Trophoblast cell (in vitro differentiated cells and primary cell): Measurements from ENCODE around the gene TMEM235.
"Not testable (repeated sequence)": the region's sequence is repeated elsewhere in the genome, so short reads cannot be mapped to it uniquely, and the experiment has no call there.

Experiments
- DNase-seq, 2 donors: peaks; one replicate each; pipeline ENCODE4 v3.0.0-alpha.2; 2016
- H2AFZ ChIP-seq: 2 replicates; pipeline ENCODE4 v1.6.1; 2013; ENCODE audit warnings: low read length, moderate library complexity, mild to moderate bottlenecking; ENCODE audit not compliant: insufficient read depth, poor library complexity
- H2AK5ac ChIP-seq: 2 replicates; pipeline ENCODE4 v1.6.1; 2013; ENCODE audit warnings: mild to moderate bottlenecking, low read length
- H2BK120ac ChIP-seq: 2 replicates; pipeline ENCODE4 v1.6.1; 2013; ENCODE audit warnings: low read length, mild to moderate bottlenecking, moderate library complexity; ENCODE audit not compliant: insufficient read depth, poor library complexity
- H2BK12ac ChIP-seq: 2 replicates; pipeline ENCODE4 v1.6.1; 2013; ENCODE audit warnings: mild to moderate bottlenecking, low read length, moderate library complexity
- H2BK5ac ChIP-seq: 2 replicates; pipeline ENCODE4 v1.6.1; 2013; ENCODE audit warnings: low read length, low read depth, moderate library complexity, mild to moderate bottlenecking; ENCODE audit not compliant: poor library complexity
- H3K14ac ChIP-seq: 2 replicates; pipeline ENCODE4 v1.6.1; 2013; ENCODE audit warnings: mild to moderate bottlenecking, low read length
- H3K18ac ChIP-seq: 2 replicates; pipeline ENCODE4 v1.6.1; 2013; ENCODE audit warnings: mild to moderate bottlenecking, low read length
- H3K23ac ChIP-seq: 2 replicates; pipeline ENCODE4 v1.6.1; 2013; ENCODE audit warnings: low read length
- H3K27ac ChIP-seq: 2 replicates; pipeline ENCODE4 v1.5.1; 2013; ENCODE audit warnings: low read depth, mild to moderate bottlenecking, inconsistent platforms, low read length, moderate library complexity
- H3K27me3 ChIP-seq: 2 replicates; pipeline ENCODE4 v1.6.1; 2013; ENCODE audit warnings: inconsistent platforms, mild to moderate bottlenecking, low read length, moderate library complexity; ENCODE audit not compliant: insufficient read depth
- H3K36me3 ChIP-seq, 2 experiments: 1 replicate in 1 of 2; 2 replicates in 1 of 2; pipeline ENCODE4 v1.6.1; 2013; ENCODE audit warnings: low read length in 2 of 2, mild to moderate bottlenecking in 2 of 2, moderate library complexity in 1 of 2; ENCODE audit not compliant: insufficient read depth in 2 of 2, control insufficient read depth in 1 of 2
- H3K4ac ChIP-seq: 2 replicates; pipeline ENCODE4 v1.6.1; 2013; ENCODE audit warnings: low read depth, mild to moderate bottlenecking, low read length, moderate library complexity
- H3K4me1 ChIP-seq, 2 experiments: 1 replicate in 1 of 2; 2 replicates in 1 of 2; pipeline ENCODE4 v1.6.1; 2013; ENCODE audit warnings: low read length in 2 of 2, mild to moderate bottlenecking in 2 of 2, moderate library complexity in 1 of 2; ENCODE audit not compliant: insufficient read depth in 2 of 2, control insufficient read depth in 1 of 2
- H3K4me2 ChIP-seq: 2 replicates; pipeline ENCODE4 v1.6.1; 2013; ENCODE audit warnings: inconsistent platforms, mild to moderate bottlenecking, low read length, moderate library complexity
- H3K4me3 ChIP-seq: 2 replicates; pipeline ENCODE4 v1.5.1; 2013; ENCODE audit warnings: mild to moderate bottlenecking, low read depth, low read length, inconsistent platforms
- H3K79me1 ChIP-seq: one replicate; pipeline ENCODE4 v1.6.1; 2013; ENCODE audit warnings: low read length
- H3K79me2 ChIP-seq: 2 replicates; pipeline ENCODE4 v1.6.1; 2013; ENCODE audit warnings: low read length, mild to moderate bottlenecking; ENCODE audit not compliant: control insufficient read depth, insufficient read depth, poor library complexity
- H3K9ac ChIP-seq: 2 replicates; pipeline ENCODE4 v1.6.1; 2013; ENCODE audit warnings: mild to moderate bottlenecking, low read length
- H3K9me3 ChIP-seq: 2 replicates; pipeline ENCODE4 v1.6.1; 2013; ENCODE audit warnings: low read depth, mild to moderate bottlenecking, control low read depth, inconsistent platforms, low read length; ENCODE audit not compliant: insufficient read depth
- H4K12ac ChIP-seq: 2 replicates; pipeline ENCODE4 v1.6.1; 2013; ENCODE audit warnings: low read depth, mild to moderate bottlenecking, low read length, moderate library complexity
- H4K8ac ChIP-seq: 2 replicates; pipeline ENCODE4 v1.6.1; 2013; ENCODE audit warnings: low read depth, mild to moderate bottlenecking, low read length, moderate library complexity
- H4K91ac ChIP-seq: one replicate; pipeline ENCODE4 v1.6.1; 2013; ENCODE audit warnings: low read depth, mild to moderate bottlenecking, low read length, moderate library complexity
- WGBS: extraction: QIAGEN DNeasy Blood & Tissue Kit; methylation state at CpG from one replicate; pipeline ENCODE4 v1.1.7; 2013; ENCODE audit warnings: missing lambda C conversion rate; ENCODE audit not compliant: insufficient read length, insufficient coverage; ENCODE audit errors: extremely low coverage; 5-methylcytosine and 5-hydroxymethylcytosine counted together

TMEM235 gene

DNA sequence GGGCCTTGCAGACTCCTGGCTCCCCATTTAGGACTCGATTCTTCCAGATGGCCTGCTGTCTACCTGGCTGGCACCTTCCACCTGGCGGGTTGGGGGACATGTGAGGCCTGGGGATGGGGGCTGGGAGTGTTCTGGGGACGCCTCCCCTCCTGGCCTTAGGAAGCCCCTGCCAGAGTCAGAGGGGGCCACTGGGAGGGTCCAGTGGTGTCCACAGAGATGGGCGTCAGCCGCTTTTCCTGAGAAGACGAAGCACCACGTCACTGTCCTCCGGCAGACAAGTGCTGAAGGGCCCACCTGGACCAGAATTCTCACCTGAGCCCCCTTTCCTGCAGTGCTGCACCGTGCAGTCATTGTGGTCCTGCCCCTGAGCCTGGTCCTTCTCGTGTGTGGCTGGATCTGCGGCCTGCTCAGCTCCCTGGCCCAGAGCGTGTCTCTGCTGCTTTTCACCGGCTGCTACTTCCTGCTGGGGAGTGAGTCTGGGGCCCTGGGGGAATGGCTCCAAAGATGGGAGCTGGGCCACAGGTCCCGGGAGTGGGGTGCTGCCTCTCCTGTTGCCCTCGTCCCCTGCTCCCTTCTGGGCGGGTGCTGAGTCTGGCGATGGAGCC lies 2.9 kb downstream of the TMEM235 start:
- H3K9me3 ChIP-seq: peaks cover 2% of the 10 kb centered on the region
- no peaks in the 10 kb centered on the region for H3K79me1 ChIP-seq
- no peak overlapping the region for H2BK120ac ChIP-seq
- no peaks in the 10 kb centered on the region for H3K79me2 ChIP-seq
- H2BK12ac ChIP-seq: no peak overlapping the region
- no peak overlapping the region for H3K23ac ChIP-seq
- no peak overlapping the region for H3K4me2 ChIP-seq
- peaks cover 0 to 5% of the 10 kb centered on the region in 2 experiments for H3K4me1 ChIP-seq
- H3K18ac ChIP-seq: no peak overlapping the region
- H2AK5ac ChIP-seq: no peak overlapping the region
- H3K4me3 ChIP-seq: no peak overlapping the region
- no peak for DNase-seq
- no peak overlapping the region for H3K4ac ChIP-seq
- H3K14ac ChIP-seq: no peak overlapping the region
- no peak overlapping the region for H3K27ac ChIP-seq
- H4K8ac ChIP-seq: no peak overlapping the region
- H4K91ac ChIP-seq: no peak overlapping the region
- H3K36me3 ChIP-seq: no peaks in the 10 kb centered on the region
- no peak overlapping the region for H2AFZ ChIP-seq
- H2BK5ac ChIP-seq: no peak overlapping the region
- peaks cover 23% of the 10 kb centered on the region for H3K27me3 ChIP-seq
- no peak overlapping the region for H3K9ac ChIP-seq
- H4K12ac ChIP-seq: no peak overlapping the region
- WGBS: no CpG with 5 or more reads among the region's 17 CpGs

DNA sequence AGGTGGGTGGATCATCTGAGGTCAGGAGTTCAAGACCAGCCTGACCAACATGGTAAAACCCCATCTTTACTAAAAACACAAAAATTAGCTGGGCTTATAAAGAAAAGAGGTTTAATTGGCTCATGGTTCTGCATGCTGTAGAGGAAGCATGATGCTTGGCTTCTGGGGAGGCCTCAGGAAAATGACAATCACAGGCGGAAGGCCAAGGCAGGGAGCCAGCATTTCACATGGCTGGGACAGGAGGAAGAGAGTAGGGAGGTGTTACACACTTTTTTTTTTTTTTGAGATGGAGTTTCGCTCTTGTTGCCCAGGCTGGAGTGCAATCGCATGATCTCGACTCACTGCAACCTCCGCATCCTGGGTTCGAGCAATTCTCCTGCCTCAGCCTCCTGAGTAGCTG lies 3.6 kb downstream of the TMEM235 start:
- not testable (repeated sequence) for H3K18ac ChIP-seq, DNase-seq, H2BK12ac ChIP-seq, H4K12ac ChIP-seq, H3K4ac ChIP-seq, H2BK5ac ChIP-seq, H2AK5ac ChIP-seq, H3K36me3 ChIP-seq, H4K8ac ChIP-seq, H3K9me3 ChIP-seq, H3K9ac ChIP-seq, H3K79me2 ChIP-seq, H2BK120ac ChIP-seq, H3K79me1 ChIP-seq, H4K91ac ChIP-seq, H3K27ac ChIP-seq, H3K4me1 ChIP-seq, H3K4me3 ChIP-seq, H3K4me2 ChIP-seq, H2AFZ ChIP-seq, H3K23ac ChIP-seq, H3K14ac ChIP-seq
- H3K27me3 ChIP-seq: peaks cover 23% of the 10 kb centered on the region
- no CpG with 5 or more reads among the region's 6 CpGs for WGBS

DNA sequence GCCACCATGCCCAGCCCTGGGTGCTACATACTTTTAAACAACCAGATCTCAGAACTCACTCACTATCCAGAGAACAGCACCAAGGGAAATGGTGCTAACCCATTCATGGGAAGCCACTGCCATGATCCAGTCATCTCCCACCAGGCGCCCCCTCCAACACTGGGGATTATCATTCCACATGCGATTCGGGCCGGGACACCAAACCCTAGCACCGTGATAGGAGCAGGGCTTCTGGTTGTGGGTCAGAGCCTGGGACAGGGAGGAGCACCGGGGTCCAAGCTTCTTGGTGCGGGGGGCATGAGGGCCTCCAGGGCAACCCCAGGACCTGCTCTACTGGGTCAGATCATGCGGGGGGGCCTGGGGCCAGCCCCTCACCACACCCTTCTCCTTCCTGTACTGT lies 4.5 kb downstream of the TMEM235 start:
- no peak overlapping the region for H2BK5ac ChIP-seq
- no CpG with 5 or more reads among the region's 8 CpGs for WGBS

DNA sequence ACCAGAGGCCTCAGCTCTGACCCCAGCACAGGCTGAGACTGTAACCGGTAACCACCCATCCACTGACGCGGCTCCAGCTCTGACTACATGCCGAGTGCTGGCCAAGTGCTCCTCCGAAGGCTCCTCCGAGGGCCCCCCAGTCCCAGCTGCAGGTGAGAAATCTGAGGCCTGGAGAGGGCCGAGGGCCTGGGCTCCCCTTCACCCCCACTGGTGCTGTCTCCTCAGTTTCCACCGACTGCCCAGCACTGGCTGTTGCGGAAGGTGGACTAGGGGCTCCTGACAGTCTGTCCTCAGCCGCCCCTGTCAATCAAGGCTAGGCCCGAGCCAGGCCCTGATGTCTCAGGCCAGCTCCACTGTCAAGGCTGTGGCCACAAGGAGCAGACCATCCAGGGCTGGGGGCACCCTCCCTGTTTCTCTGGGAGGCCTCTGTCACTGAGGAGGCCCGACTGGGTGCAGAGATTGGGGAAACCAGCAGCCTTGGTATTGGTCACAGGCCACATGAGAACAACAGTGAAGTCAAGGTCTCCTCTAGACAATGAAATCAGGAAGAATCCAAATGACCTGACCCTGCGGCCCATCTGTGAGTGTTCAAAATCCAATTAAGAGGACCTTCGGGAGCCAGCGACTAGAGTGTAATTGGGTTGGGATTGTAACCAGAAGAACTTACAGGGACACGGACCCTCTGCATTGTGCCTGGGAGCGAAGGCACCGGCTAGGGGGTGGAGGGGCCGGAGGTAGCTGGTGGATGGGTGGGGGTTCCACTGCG lies 5.1 kb downstream of the TMEM235 start:
- Histone ChIP-seq H3K4ac (no peak overlapping the region), H2BK5ac (no peak overlapping the region), H2BK120ac (no peak overlapping the region), H3K23ac (no peak overlapping the region), H3K36me3 (no peaks in the 10 kb centered on the region), H3K9ac (no peak overlapping the region), H3K79me2 (no peaks in the 10 kb centered on the region), H3K4me2 (no peak overlapping the region), H3K14ac (no peak overlapping the region), H2AK5ac (no peak overlapping the region), H3K18ac (no peak overlapping the region), H4K91ac (no peak overlapping the region), H4K12ac (no peak overlapping the region), H3K9me3 (peaks cover 3% of the 10 kb centered on the region), H3K27me3 (peaks cover 9% of the 10 kb centered on the region), H2BK12ac (no peak overlapping the region), H3K27ac (no peak overlapping the region), H4K8ac (no peak overlapping the region), H3K4me3 (no peak overlapping the region), H3K4me1 (peaks cover 0 to 1% of the 10 kb centered on the region in 2 experiments), H2AFZ (no peak overlapping the region), H3K79me1 (no peaks in the 10 kb centered on the region)
- DNase-seq: no peak
- WGBS: no CpG with 5 or more reads among the region's 20 CpGs

More for the DNA sequence above, 4.5 kb downstream of the TMEM235 start:
- no peak overlapping the region for H3K4ac ChIP-seq
- no peak overlapping the region for H2AFZ ChIP-seq
- no peak overlapping the region for H4K8ac ChIP-seq
- H3K27ac ChIP-seq: no peak overlapping the region
- no peak overlapping the region for H3K4me2 ChIP-seq
- no peak overlapping the region for H4K91ac ChIP-seq
- DNase-seq: no peak
- no peak overlapping the region for H2BK120ac ChIP-seq
- no peak overlapping the region for H3K23ac ChIP-seq
- peaks cover 1% of the 10 kb centered on the region for H3K9me3 ChIP-seq
- peaks cover 0 to 5% of the 10 kb centered on the region in 2 experiments for H3K4me1 ChIP-seq
- H3K79me2 ChIP-seq: no peaks in the 10 kb centered on the region
- no peak overlapping the region for H4K12ac ChIP-seq
- no peak overlapping the region for H3K9ac ChIP-seq
- H3K79me1 ChIP-seq: no peaks in the 10 kb centered on the region
- H3K36me3 ChIP-seq: no peaks in the 10 kb centered on the region
- no peak overlapping the region for H3K14ac ChIP-seq
- H3K4me3 ChIP-seq: no peak overlapping the region
- no peak overlapping the region for H2AK5ac ChIP-seq
- H3K27me3 ChIP-seq: peaks cover 16% of the 10 kb centered on the region
- no peak overlapping the region for H3K18ac ChIP-seq
- H2BK12ac ChIP-seq: no peak overlapping the region
